GM23338 (cell line): ENCODE measurements around the gene RC3H2.
A peak's percentile ranks its signal among the peaks of the same experiment; 100 is the strongest.

Source experiments
- CTCF ChIP-seq, 2 experiments: fragments of 200-600 bp in 1 of 2; sonication (generic) in 1 of 2; conservative IDR thresholded peaks; 2 replicates each; pipeline versions ENCODE4 v1.5.1 to v1.6.1; 2016 to 2017; ENCODE audit warnings: antibody characterized with exemption in 2 of 2, low read depth in 2 of 2, mild to moderate bottlenecking in 2 of 2, moderate library complexity in 1 of 2
- EZH2 ChIP-seq: fragments of 200-600 bp; sonication (generic); IDR thresholded peaks from one replicate; pipeline ENCODE4 v1.8.0; 2017; ENCODE audit warnings: antibody characterized with exemption, mild to moderate bottlenecking, low read depth; ENCODE audit not compliant: unreplicated experiment
- JUNB ChIP-seq: IDR thresholded peaks from one replicate; pipeline ENCODE4 v1.6.1; 2016; ENCODE audit warnings: antibody characterized with exemption; ENCODE audit not compliant: unreplicated experiment
- POLR2AphosphoS5 ChIP-seq: IDR thresholded peaks from 2 replicates; pipeline ENCODE4 v1.6.1; 2016; ENCODE audit warnings: antibody characterized with exemption, low read depth
- REST ChIP-seq: IDR thresholded peaks from one replicate; pipeline ENCODE4 v1.6.1; 2018; ENCODE audit warnings: antibody characterized with exemption; ENCODE audit not compliant: unreplicated experiment
- ZNF114 ChIP-seq: fragments of 250-450 bp; sonication (Bioruptor Pico); IDR thresholded peaks from 2 replicates; pipeline ENCODE4 v1.5.0; 2020; ENCODE audit warnings: mild to moderate bottlenecking, moderate library complexity

- TF ChIP-seq POLR2AphosphoS5 = peak; percentile 91
- TF ChIP-seq CTCF (conservative IDR thresholded peaks at IDR 0.05; ENCODE audit: low read depth in 2 of 2) = no peak
- no peak for TF ChIP-seq ZNF114
- TF ChIP-seq EZH2 = no peak
- TF ChIP-seq REST = no peak
- no peak for TF ChIP-seq JUNB
Measured at GRCh38 chr9:122904823-122905710, at the start of gene RC3H2.
